GM18498 (cell line): ENCODE results near the gene CCDC40.
"Not testable (repeated sequence)": the region's sequence is repeated elsewhere in the genome, so short reads cannot be mapped to it uniquely, and the experiment has no call there.

Experiments used
- ATAC-seq: cut with Tn5 transposase; IDR thresholded peaks from one replicate; pipeline ENCODE4 v1.9.1; 2021; ENCODE audit warnings: mild to moderate bottlenecking, moderate library complexity; ENCODE audit not compliant: unreplicated experiment

Gene CCDC40

GRCh38 chr17:80035937-80036714, at the start of gene CCDC40:
Gene CCDC40 (plus strand): TSS chr17:80036642. CDS start chr17:80036663, 21 bp downstream.
- peak; percentile 75 for ATAC-seq

GRCh38 chr17:79987187-79987934, 49.1 kb upstream of the CCDC40 start:
- no peak for ATAC-seq

GRCh38 chr17:79987935-79988184, 48.6 kb upstream of the CCDC40 start:
- ATAC-seq: no peak

- no peak for ATAC-seq
Measured at GRCh38 chr17:79988185-79988971, 48.1 kb upstream of the CCDC40 start.

- no peak for ATAC-seq
Measured at GRCh38 chr17:79989106-79989835, 47.2 kb upstream of the CCDC40 start.

GRCh38 chr17:79990051-79990592, 46.3 kb upstream of the CCDC40 start:
- no peak for ATAC-seq

GRCh38 chr17:79990704-79991103, 45.7 kb upstream of the CCDC40 start:
- no peak for ATAC-seq

- no peak for ATAC-seq
Measured at GRCh38 chr17:79991140-79991923, 45.1 kb upstream of the CCDC40 start.

- ATAC-seq: no peak
Measured at GRCh38 chr17:79991924-79992648, 44.4 kb upstream of the CCDC40 start.

GRCh38 chr17:79992649-79993389, 43.6 kb upstream of the CCDC40 start:
- no peak for ATAC-seq

GRCh38 chr17:79993390-79994227, 42.8 kb upstream of the CCDC40 start:
- ATAC-seq: no peak

GRCh38 chr17:79994228-79994569, 42.2 kb upstream of the CCDC40 start:
- ATAC-seq: not testable (repeated sequence)

GRCh38 chr17:79994602-79995001, 41.8 kb upstream of the CCDC40 start:
- ATAC-seq: no peak

- no peak for ATAC-seq
Measured at GRCh38 chr17:79995696-79996095, 40.7 kb upstream of the CCDC40 start.

GRCh38 chr17:79996291-79996690, 40.2 kb upstream of the CCDC40 start:
- ATAC-seq: no peak

GRCh38 chr17:79997011-79997660, 39.3 kb upstream of the CCDC40 start:
- no peak for ATAC-seq

GRCh38 chr17:80000136-80000535, 36.3 kb upstream of the CCDC40 start:
- no peak for ATAC-seq
